ENCODE results near the gene EGFL7. TPM values are rescaled to one million over a fixed set of nuclear protein-coding genes. Genes with fewer than 3 reads are reported as not detected.

Gene EGFL7
- total RNA-seq, 1 donor from 2014 or later, result 16.3 TPM

DNA sequence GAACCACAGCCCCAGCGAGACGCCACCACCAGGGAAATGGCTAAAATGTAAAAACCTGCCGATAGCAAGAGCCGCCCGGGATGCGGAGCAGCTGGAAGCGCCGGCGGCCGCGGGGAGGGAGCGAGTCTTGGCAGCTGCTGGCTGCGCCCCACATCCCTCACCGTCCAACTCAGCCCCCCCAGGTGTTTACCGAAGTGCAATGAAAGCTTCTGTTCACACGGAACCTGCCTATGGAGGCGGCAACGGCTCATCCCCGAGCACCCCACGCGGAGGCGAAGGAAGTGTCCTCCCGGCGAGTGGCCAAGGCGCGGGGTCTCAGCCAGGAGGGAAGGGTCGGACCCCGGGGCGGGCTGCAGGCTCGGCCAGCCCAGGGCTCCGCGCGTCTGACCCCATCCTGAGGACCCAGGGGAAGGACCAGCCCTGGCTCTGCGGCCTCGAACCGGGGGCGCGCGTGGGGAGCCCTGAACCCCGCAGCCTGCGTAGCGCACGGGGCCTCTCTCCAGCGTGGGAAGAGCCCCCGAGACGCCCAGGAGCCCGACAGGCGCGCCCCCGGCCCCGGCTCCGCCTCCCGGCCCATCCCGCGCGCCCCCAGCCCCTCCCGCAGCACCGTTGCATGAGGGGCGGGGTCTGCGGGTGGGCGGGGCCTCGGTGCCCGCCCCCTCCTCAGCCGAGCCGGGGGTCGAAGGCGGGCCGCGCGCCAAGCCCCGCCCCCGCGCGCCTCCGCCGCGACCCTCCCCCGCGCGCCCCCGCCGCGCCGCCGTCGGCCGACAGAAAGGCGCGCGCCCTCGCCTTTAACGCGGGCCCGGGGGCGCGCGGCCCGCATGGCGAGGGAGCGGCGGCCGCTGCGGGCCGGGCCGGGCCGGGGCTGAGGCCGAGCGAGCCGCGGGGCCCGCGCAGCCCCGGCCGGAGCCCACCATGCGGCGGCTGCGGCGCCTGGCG, 49.3 kb downstream of the EGFL7 start, which contains the start of gene DIPK1B:
Gene DIPK1B (plus strand): TSS at position 822 of the 939 bp plus-strand sequence. CDS start 94 bp downstream, at position 916.
- H3K27me3 Mint-ChIP-seq, result peaks cover 10% of the 10 kb centered on the region
- peaks cover 5% of the 10 kb centered on the region for H3K36me3 Mint-ChIP-seq (ENCODE audit: insufficient read depth)
- peaks cover 4% of the 10 kb centered on the region for H3K4me1 Mint-ChIP-seq (ENCODE audit: low read depth)
- peak within 1 kb of the TSS; percentile 20 for H3K27ac Mint-ChIP-seq
- no peaks in the 10 kb centered on the region for H3K9me3 Mint-ChIP-seq (ENCODE audit: low read depth)
- peak; percentile 53 for DNase-seq (ENCODE audit: low spot score, unreplicated experiment)
- H3K4me3 Mint-ChIP-seq (ENCODE audit: low read depth), result peak within 1 kb of the TSS; percentile 71
- TF ChIP-seq, protein P1, sequence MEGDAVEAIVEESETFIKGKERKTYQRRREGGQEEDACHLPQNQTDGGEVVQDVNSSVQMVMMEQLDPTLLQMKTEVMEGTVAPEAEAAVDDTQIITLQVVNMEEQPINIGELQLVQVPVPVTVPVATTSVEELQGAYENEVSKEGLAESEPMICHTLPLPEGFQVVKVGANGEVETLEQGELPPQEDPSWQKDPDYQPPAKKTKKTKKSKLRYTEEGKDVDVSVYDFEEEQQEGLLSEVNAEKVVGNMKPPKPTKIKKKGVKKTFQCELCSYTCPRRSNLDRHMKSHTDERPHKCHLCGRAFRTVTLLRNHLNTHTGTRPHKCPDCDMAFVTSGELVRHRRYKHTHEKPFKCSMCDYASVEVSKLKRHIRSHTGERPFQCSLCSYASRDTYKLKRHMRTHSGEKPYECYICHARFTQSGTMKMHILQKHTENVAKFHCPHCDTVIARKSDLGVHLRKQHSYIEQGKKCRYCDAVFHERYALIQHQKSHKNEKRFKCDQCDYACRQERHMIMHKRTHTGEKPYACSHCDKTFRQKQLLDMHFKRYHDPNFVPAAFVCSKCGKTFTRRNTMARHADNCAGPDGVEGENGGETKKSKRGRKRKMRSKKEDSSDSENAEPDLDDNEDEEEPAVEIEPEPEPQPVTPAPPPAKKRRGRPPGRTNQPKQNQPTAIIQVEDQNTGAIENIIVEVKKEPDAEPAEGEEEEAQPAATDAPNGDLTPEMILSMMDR (IDR thresholded peaks at IDR 0.05; ENCODE audit: unreplicated experiment), result peak; percentile 10

DNA sequence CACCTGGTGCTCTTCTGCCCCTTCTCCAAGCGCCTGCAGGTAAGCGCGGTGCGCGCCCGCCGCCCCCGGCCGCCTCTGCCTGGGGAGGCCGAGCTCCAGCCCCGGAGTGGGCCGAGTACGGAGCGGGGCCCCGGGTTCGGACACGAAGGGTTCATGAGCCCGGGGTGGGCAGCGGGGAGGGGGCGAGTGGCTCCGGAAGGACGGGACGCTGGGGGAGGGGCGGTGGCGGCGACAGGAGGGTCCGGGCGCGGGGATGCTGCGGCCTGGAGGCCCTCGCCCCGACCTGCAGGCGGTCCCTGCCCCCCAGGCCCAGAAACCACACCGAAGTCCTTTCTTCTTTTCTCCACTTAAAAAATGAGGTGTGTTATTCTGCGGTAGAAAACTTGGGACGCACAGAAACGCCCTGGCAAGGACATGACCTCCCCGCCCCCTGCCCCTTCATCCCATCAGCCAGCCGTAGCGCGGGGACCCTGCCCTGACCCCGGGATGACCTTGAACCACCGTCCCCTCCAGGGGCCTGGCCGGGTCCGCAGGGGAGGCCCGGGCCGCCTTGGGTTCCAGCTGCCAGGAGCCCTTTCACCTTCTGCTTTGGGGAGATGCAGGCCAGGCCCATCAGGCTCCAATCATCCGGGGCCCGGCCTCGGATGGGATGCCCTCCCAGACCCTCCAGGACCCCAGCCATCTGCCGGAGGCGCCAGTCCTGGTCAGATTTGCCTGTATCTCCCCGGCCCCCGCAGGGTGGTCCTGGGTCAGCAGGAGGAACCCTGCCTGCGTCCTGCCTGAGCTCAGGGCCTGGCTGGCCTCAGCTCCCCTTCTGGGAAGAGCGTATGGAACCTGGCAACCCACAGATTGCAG, 50.2 kb downstream of the EGFL7 start:
- H3K27me3 Mint-ChIP-seq, result peaks cover 9% of the 10 kb centered on the region
- peak overlapping the region; percentile 67 for H3K4me3 Mint-ChIP-seq (ENCODE audit: low read depth)
- TF ChIP-seq, protein P1 (IDR thresholded peaks at IDR 0.05; ENCODE audit: unreplicated experiment), result no peak
- peak overlapping the region; percentile 20 for H3K27ac Mint-ChIP-seq
- H3K9me3 Mint-ChIP-seq (ENCODE audit: low read depth), result no peaks in the 10 kb centered on the region
- peaks cover 4% of the 10 kb centered on the region for H3K4me1 Mint-ChIP-seq (ENCODE audit: low read depth)
- DNase-seq (ENCODE audit: low spot score, unreplicated experiment), result peak; percentile 41
- peaks cover 5% of the 10 kb centered on the region for H3K36me3 Mint-ChIP-seq (ENCODE audit: insufficient read depth)

GRCh38 chr9:136713550-136713949, 50.8 kb downstream of the EGFL7 start:
- H3K4me3 Mint-ChIP-seq (ENCODE audit: low read depth), result peak overlapping the region; percentile 67
- peak overlapping the region; percentile 20 for H3K27ac Mint-ChIP-seq
- H3K27me3 Mint-ChIP-seq, result peaks cover 3% of the 10 kb centered on the region
- TF ChIP-seq, protein P1 (IDR thresholded peaks at IDR 0.05; ENCODE audit: unreplicated experiment), result no peak
- peaks cover 5% of the 10 kb centered on the region for H3K36me3 Mint-ChIP-seq (ENCODE audit: insufficient read depth)
- H3K4me1 Mint-ChIP-seq (ENCODE audit: low read depth), result peaks cover 4% of the 10 kb centered on the region
- no peak for DNase-seq (ENCODE audit: low spot score, unreplicated experiment)
- no peaks in the 10 kb centered on the region for H3K9me3 Mint-ChIP-seq (ENCODE audit: low read depth)

GRCh38 chr9:136714096-136714892, 51.6 kb downstream of the EGFL7 start:
- peaks cover 5% of the 10 kb centered on the region for H3K36me3 Mint-ChIP-seq (ENCODE audit: insufficient read depth)
- H3K27me3 Mint-ChIP-seq, result peaks cover 3% of the 10 kb centered on the region
- H3K9me3 Mint-ChIP-seq (ENCODE audit: low read depth), result no peaks in the 10 kb centered on the region
- TF ChIP-seq, protein P1 (IDR thresholded peaks at IDR 0.05; ENCODE audit: unreplicated experiment), result no peak
- H3K4me3 Mint-ChIP-seq (ENCODE audit: low read depth), result peak overlapping the region; percentile 21
- peaks cover 4% of the 10 kb centered on the region for H3K4me1 Mint-ChIP-seq (ENCODE audit: low read depth)
- DNase-seq (ENCODE audit: low spot score, unreplicated experiment), result no peak
- H3K27ac Mint-ChIP-seq, result peak overlapping the region; percentile 69
